Endothelial cell of umbilical vein (primary cell): ENCODE results near the gene FGD5.

Source experiments
- EZH2 ChIP-seq: IDR thresholded peaks from 2 replicates; pipeline ENCODE4 v1.6.1; 2012; ENCODE audit warnings: borderline replicate concordance, low read depth, mild to moderate bottlenecking, moderate library complexity, low read length, inconsistent platforms; ENCODE audit not compliant: severe bottlenecking
- POLR2A ChIP-seq: IDR thresholded peaks from 2 replicates; pipeline ENCODE4 v1.6.1; 2012; ENCODE audit warnings: low read depth, mild to moderate bottlenecking, control low read depth, low read length
- POLR2AphosphoS5 ChIP-seq: IDR thresholded peaks from 2 replicates; pipeline ENCODE4 v1.6.1; 2012; ENCODE audit warnings: low read depth, mild to moderate bottlenecking, control low read depth, low read length, moderate library complexity; ENCODE audit not compliant: insufficient read depth
- TF ChIP-seq, protein P1 (sequence below), 2 donors: IDR thresholded peaks; 1 replicate in 1 of 2; 2 replicates in 1 of 2; pipeline ENCODE4 v1.5.1; 2011; ENCODE audit warnings: low read length in 2 of 2, mild to moderate bottlenecking in 2 of 2, moderate library complexity in 2 of 2, control low read depth in 1 of 2, inconsistent platforms in 1 of 2, low read depth in 1 of 2; ENCODE audit not compliant: insufficient read depth in 1 of 2; ENCODE audit errors: extremely low read depth in 1 of 2

DNA sequence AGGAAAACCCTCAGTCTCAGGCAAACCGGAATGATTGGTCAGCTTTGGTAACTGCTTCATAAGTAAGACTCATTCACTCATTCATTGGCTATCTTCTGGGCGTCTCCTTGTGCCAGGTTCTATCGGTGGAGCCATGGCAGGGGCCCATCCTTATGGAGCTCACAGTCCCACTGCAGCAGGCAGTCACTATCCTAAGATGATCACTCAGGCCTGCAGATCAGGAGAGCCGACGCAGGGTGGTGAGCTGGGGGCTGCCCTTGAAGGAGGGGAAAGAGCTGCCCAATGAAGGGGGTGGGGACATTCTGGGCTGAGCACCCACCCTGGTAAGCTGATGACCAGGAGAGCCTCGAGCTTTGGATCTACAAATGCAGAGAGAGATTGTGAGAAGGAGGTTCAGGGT is 20.5 kb upstream of the FGD5 start:
- TF ChIP-seq POLR2AphosphoS5 (no peak), POLR2A (no peak), EZH2 (no peak)
- TF ChIP-seq, protein P1, sequence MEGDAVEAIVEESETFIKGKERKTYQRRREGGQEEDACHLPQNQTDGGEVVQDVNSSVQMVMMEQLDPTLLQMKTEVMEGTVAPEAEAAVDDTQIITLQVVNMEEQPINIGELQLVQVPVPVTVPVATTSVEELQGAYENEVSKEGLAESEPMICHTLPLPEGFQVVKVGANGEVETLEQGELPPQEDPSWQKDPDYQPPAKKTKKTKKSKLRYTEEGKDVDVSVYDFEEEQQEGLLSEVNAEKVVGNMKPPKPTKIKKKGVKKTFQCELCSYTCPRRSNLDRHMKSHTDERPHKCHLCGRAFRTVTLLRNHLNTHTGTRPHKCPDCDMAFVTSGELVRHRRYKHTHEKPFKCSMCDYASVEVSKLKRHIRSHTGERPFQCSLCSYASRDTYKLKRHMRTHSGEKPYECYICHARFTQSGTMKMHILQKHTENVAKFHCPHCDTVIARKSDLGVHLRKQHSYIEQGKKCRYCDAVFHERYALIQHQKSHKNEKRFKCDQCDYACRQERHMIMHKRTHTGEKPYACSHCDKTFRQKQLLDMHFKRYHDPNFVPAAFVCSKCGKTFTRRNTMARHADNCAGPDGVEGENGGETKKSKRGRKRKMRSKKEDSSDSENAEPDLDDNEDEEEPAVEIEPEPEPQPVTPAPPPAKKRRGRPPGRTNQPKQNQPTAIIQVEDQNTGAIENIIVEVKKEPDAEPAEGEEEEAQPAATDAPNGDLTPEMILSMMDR (IDR thresholded peaks at IDR 0.05; ENCODE audit: extremely low read depth in 1 of 2, insufficient read depth in 1 of 2, low read depth in 1 of 2, low read length in 2 of 2): no peak
